HCT116 (cell line): ENCODE results near the gene NFIB. TPM values are rescaled to one million over a fixed set of nuclear protein-coding genes. Genes with fewer than 3 reads are reported as not detected.

Experiments used
- ATAC-seq: fragments of 200-7000 bp; cut with Tn5 transposase; 2 replicates; pipeline ENCODE4 v1.9.1; 2020; ENCODE audit warnings: mild to moderate bottlenecking, moderate library complexity
- BruUV-seq: library from RNA; stranded (reverse); fragments of 400-500 nt; replicated peaks from 2 replicates; lab custom pipeline; 2021; lab: Mats Ljungman, UMichigan
- CTCF ChIA-PET: fragments of 300-600 bp; sonication (Branson Sonifier 250); formaldehyde crosslinking; loops from one replicate; lab custom pipeline; 2021; ENCODE audit warnings: antibody characterized with exemption; lab: Charles Lee
- POLR2A ChIA-PET: fragments of 300-600, 350-600 bp; sonication (Branson Sonifier 250); formaldehyde crosslinking; loops from one replicate; lab custom pipeline; 2021; ENCODE audit warnings: antibody characterized with exemption; lab: Charles Lee
- RAD21 ChIA-PET, 2 experiments: fragments of 300-600 bp; sonication (Branson Sonifier 250); formaldehyde crosslinking; loops; one replicate each; lab custom pipeline; 2023; ENCODE audit warnings: low total read pairs in 2 of 2; ENCODE audit not compliant: uncharacterized antibody in 2 of 2, unreplicated experiment in 2 of 2, low non-redundant PET in 1 of 2; lab: Charles Lee
- DNase-seq: peaks from one replicate; pipeline ENCODE4 v3.0.0-alpha.2; 2010; ENCODE audit warnings: low read depth, low spot score
- H2AFZ ChIP-seq: fragments of 200-600 bp; shearing (Covaris generic), sonication (generic); 2 replicates; pipeline ENCODE4 v1.6.1; 2017; ENCODE audit warnings: low read depth, mixed run types, mixed read lengths, antibody characterized with exemption, low read length; ENCODE audit not compliant: poor library complexity, severe bottlenecking
- H3K27ac ChIP-seq: 2 replicates; pipeline ENCODE4 v1.5.1; 2012; ENCODE audit warnings: low read depth, low read length
- H3K27me3 ChIP-seq: fragments of 200-600 bp; sonication (generic); 2 replicates; pipeline ENCODE4 v1.6.1; 2016; ENCODE audit warnings: mixed run types, low read length, mixed read lengths; ENCODE audit not compliant: insufficient read depth
- H3K36me3 ChIP-seq, 2 experiments: fragments of 200-500 bp in 1 of 2; fragments of 200-600 bp in 1 of 2; sonication (Bioruptor generic) in 1 of 2; sonication (generic) in 1 of 2; 2 replicates each; pipeline versions ENCODE4 v1.5.1 to v1.6.1; 2014 to 2016; ENCODE audit warnings: low read length in 2 of 2, inconsistent platforms in 1 of 2, mixed read lengths in 1 of 2, mixed run types in 1 of 2; ENCODE audit not compliant: insufficient read depth in 2 of 2, control insufficient read depth in 1 of 2
- H3K4me1 ChIP-seq, 2 experiments: fragments of 200-600 bp in 1 of 2; sonication (generic) in 1 of 2; 2 replicates each; pipeline versions ENCODE4 v1.5.1 to v1.6.1; 2012 to 2017; ENCODE audit warnings: low read length in 2 of 2, inconsistent platforms in 1 of 2, mild to moderate bottlenecking in 1 of 2, mixed read lengths in 1 of 2, mixed run types in 1 of 2, moderate library complexity in 1 of 2; ENCODE audit not compliant: insufficient read depth in 2 of 2, control insufficient read depth in 1 of 2
- H3K4me2 ChIP-seq: fragments of 200-600 bp; sonication (generic); 2 replicates; pipeline ENCODE4 v1.6.1; 2017; ENCODE audit warnings: mixed run types, low read length, mixed read lengths
- H3K4me3 ChIP-seq, 2 experiments: fragments of 200-600 bp in 1 of 2; sonication (generic) in 1 of 2; replicated peaks in 1 of 2; 2 replicates each; pipeline ENCODE4 v1.5.1; 2011 to 2016; ENCODE audit warnings: low read length in 2 of 2, control low read depth in 1 of 2, low read depth in 1 of 2, mild to moderate bottlenecking in 1 of 2, mixed read lengths in 1 of 2, mixed run types in 1 of 2
- H3K79me2 ChIP-seq: fragments of 200-600 bp; sonication (generic); 2 replicates; pipeline ENCODE4 v1.6.1; 2017; ENCODE audit warnings: mild to moderate bottlenecking, mixed run types, low read length, moderate library complexity, mixed read lengths; ENCODE audit not compliant: insufficient read depth
- H3K9ac ChIP-seq: fragments of 200-600 bp; sonication (generic); 2 replicates; pipeline ENCODE4 v1.6.1; 2016; ENCODE audit warnings: low read length, mixed read lengths
- H3K9me2 ChIP-seq: fragments of 200-600 bp; sonication (generic), shearing (Covaris generic); 2 replicates; pipeline ENCODE4 v1.6.1; 2017; ENCODE audit warnings: mixed run types, mild to moderate bottlenecking, moderate library complexity; ENCODE audit not compliant: insufficient read depth
- H3K9me3 ChIP-seq, 2 experiments: fragments of 200-500 bp in 1 of 2; fragments of 200-600 bp in 1 of 2; sonication (Bioruptor generic) in 1 of 2; sonication (generic) in 1 of 2; 2 replicates each; pipeline ENCODE4 v1.6.1; 2014 to 2017; ENCODE audit warnings: low read length in 2 of 2, mixed read lengths in 2 of 2, inconsistent platforms in 1 of 2, low read depth in 1 of 2, mild to moderate bottlenecking in 1 of 2, mixed run types in 1 of 2, moderate library complexity in 1 of 2; ENCODE audit not compliant: control insufficient read depth in 1 of 2, insufficient read depth in 1 of 2
- H4K20me1 ChIP-seq: fragments of 200-600 bp; sonication (generic), shearing (Covaris generic); 2 replicates; pipeline ENCODE4 v1.6.1; 2017; ENCODE audit warnings: mixed run types, mild to moderate bottlenecking, moderate library complexity; ENCODE audit not compliant: insufficient read depth
- CBX3 ChIP-seq: IDR thresholded peaks from 2 replicates; pipeline ENCODE4 v1.6.1; 2012; ENCODE audit warnings: low read depth
- CEBPB ChIP-seq: IDR thresholded peaks from 2 replicates; pipeline ENCODE4 v1.6.1; 2012; ENCODE audit warnings: low read depth
- EGR1 ChIP-seq: IDR thresholded peaks from 2 replicates; pipeline ENCODE4 v1.6.1; 2012; ENCODE audit warnings: low read depth
- ELF1 ChIP-seq: IDR thresholded peaks from 2 replicates; pipeline ENCODE4 v1.6.1; 2012; ENCODE audit warnings: low read depth, borderline replicate concordance
- EZH2 ChIP-seq: fragments of 200-600 bp; sonication (generic); IDR thresholded peaks from 2 replicates; pipeline ENCODE4 v1.6.1; 2017; ENCODE audit warnings: antibody characterized with exemption, mixed run types
- JUND ChIP-seq: IDR thresholded peaks from 2 replicates; pipeline ENCODE4 v1.6.1; 2012
- SIN3A ChIP-seq: IDR thresholded peaks from 2 replicates; pipeline ENCODE4 v1.6.1; 2012; ENCODE audit warnings: low read depth
- intact Hi-C: fragments of 100-400 bp; cut with micrococcal nuclease; formaldehyde crosslinking; loops from 2 replicates; pipeline ENCODE4 v1.10.0; 2022
- total RNA-seq: library from RNA; stranded (reverse); gene quantifications from one replicate; pipeline ENCODE4 v1.2.1, GENCODE V29; 2021; ENCODE audit not compliant: unreplicated experiment
- TF ChIP-seq, protein P1 (sequence below), 3 experiments: fragments of 200-600 bp in 1 of 3; sonication (generic) in 1 of 3; IDR thresholded peaks in 2 of 3; conservative IDR thresholded peaks in 1 of 3; 2 replicates each; pipeline ENCODE4 v1.5.1; 2012 to 2017; ENCODE audit warnings: low read depth in 2 of 3, low read length in 2 of 3, antibody characterized with exemption in 1 of 3, borderline replicate concordance in 1 of 3, control low read depth in 1 of 3, mild to moderate bottlenecking in 1 of 3, mixed read lengths in 1 of 3, mixed run types in 1 of 3, moderate library complexity in 1 of 3; ENCODE audit not compliant: insufficient read depth in 1 of 3
- TF ChIP-seq, protein P2 (sequence below): IDR thresholded peaks from 2 replicates; pipeline ENCODE4 v1.6.1; 2012

Gene NFIB
- total RNA-seq, 1 experiment from 2014 or later: 6.6 TPM

- TF ChIP-seq, protein P1, sequence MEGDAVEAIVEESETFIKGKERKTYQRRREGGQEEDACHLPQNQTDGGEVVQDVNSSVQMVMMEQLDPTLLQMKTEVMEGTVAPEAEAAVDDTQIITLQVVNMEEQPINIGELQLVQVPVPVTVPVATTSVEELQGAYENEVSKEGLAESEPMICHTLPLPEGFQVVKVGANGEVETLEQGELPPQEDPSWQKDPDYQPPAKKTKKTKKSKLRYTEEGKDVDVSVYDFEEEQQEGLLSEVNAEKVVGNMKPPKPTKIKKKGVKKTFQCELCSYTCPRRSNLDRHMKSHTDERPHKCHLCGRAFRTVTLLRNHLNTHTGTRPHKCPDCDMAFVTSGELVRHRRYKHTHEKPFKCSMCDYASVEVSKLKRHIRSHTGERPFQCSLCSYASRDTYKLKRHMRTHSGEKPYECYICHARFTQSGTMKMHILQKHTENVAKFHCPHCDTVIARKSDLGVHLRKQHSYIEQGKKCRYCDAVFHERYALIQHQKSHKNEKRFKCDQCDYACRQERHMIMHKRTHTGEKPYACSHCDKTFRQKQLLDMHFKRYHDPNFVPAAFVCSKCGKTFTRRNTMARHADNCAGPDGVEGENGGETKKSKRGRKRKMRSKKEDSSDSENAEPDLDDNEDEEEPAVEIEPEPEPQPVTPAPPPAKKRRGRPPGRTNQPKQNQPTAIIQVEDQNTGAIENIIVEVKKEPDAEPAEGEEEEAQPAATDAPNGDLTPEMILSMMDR (IDR thresholded peaks at IDR 0.05 in 2 of 3, conservative IDR thresholded peaks at IDR 0.05 in 1 of 3; ENCODE audit: borderline replicate concordance in 1 of 3, insufficient read depth in 1 of 3, low read depth in 2 of 3, low read length in 2 of 3): no peak
- TF ChIP-seq CEBPB: no peak
- TF ChIP-seq EGR1: no peak
- no peak for TF ChIP-seq CBX3
- TF ChIP-seq SIN3A: no peak
- no peak for TF ChIP-seq JUND
- no peak for TF ChIP-seq ELF1
- TF ChIP-seq, protein P2, sequence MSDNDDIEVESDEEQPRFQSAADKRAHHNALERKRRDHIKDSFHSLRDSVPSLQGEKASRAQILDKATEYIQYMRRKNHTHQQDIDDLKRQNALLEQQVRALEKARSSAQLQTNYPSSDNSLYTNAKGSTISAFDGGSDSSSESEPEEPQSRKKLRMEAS: no peak
- TF ChIP-seq EZH2: no peak
Measured at GRCh38 chr9:14323985-14324650, 10.2 kb upstream of the NFIB start (continued).

DNA sequence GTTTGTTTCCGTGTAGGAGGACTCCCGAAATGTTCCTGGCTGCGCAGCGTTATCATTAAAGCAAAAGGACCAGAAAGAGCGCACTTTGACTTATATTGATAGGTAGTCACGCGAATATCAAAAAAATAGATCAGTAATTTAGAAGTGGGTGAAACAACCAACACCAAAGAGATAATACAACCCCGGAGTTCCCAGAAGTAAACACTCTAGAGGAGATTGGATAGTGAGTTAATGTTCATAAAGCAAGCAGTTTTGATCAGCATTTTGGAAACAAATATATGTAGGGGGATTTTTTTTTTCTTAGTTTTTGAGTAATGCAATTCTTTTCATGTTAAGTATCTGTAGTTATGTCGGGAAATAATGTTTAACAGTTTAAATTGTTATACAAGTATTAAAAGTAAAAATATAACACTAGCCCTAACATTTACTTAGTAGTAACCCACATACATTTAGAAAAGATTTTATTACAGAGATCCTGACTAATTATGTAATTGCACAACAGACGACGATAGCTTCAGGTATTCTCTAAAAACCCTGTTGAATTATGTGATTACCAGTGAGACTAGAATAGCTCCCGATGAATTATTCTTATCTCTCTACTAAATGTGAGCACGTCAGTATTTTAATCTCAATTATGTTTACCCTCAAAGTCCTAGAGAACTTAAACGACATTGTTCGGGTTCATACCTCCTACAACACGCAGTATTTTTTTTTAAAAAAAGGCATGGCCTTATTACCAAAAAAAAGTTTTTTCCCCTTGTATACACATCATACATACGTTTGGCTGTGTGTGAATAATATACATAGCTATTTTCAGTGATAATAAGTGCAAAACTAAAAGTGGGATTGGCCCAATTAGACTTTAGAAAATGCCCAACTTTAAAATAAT, 9.4 kb upstream of the NFIB start:
- intact Hi-C loops: no loop called here
- H4K20me1 ChIP-seq: no peaks in the 10 kb centered on the region
- no peaks in the 10 kb centered on the region for H3K9me2 ChIP-seq
- peak overlapping the region; percentile 91 for H3K4me2 ChIP-seq
- TSS peak; percentile 69 for BruUV-seq
- ChIA-PET RAD21 (no interaction called here), POLR2A (no interaction called here), CTCF (interaction anchor here (1.1 kb wide), 1 partner anchor 30 kb away, joined by 3 read pairs; no protein-coding TSS in a partner anchor)
- peak overlapping the region; percentile 70 for H3K9ac ChIP-seq
- ATAC-seq: peak; percentile 44
- peak overlapping the region; percentile 97 for H2AFZ ChIP-seq
- no peaks in the 10 kb centered on the region for H3K79me2 ChIP-seq
- TF ChIP-seq CBX3 (no peak), ELF1 (no peak)
- TF ChIP-seq, protein P1 (IDR thresholded peaks at IDR 0.05 in 2 of 3, conservative IDR thresholded peaks at IDR 0.05 in 1 of 3; ENCODE audit: borderline replicate concordance in 1 of 3, insufficient read depth in 1 of 3, low read depth in 2 of 3, low read length in 2 of 3): no peak
- H3K9me3 ChIP-seq: no peaks in the 10 kb centered on the region
- no peaks in the 10 kb centered on the region for H3K36me3 ChIP-seq
- no peaks in the 10 kb centered on the region for H3K27me3 ChIP-seq
- DNase-seq: no peak
- peaks cover 0 to 17% of the 10 kb centered on the region in 2 experiments; a peak in 3 of 4 replicates for H3K4me1 ChIP-seq
- H3K4me3 ChIP-seq: peak overlapping the region; percentile 37 to 65
- peak overlapping the region; percentile 56 for H3K27ac ChIP-seq
